Mesenchymal stem cell (in vitro differentiated cells and primary cell): Measurements from ENCODE around the gene SH3TC1.
A peak's percentile ranks its signal among the peaks of the same experiment; 100 is the strongest.

Experiments used
- DNase-seq: peaks from one replicate; pipeline ENCODE4 v3.0.0-alpha.2; 2013
- H2AFZ ChIP-seq: one replicate; pipeline ENCODE4 v1.6.1; 2013; ENCODE audit warnings: low read depth, mild to moderate bottlenecking, control low read depth, inconsistent platforms, low read length, moderate library complexity
- H2AK5ac ChIP-seq: 2 replicates; pipeline ENCODE4 v1.6.1; 2013; ENCODE audit warnings: low read length, moderate library complexity, mild to moderate bottlenecking, inconsistent platforms; ENCODE audit not compliant: severe bottlenecking
- H2BK120ac ChIP-seq: one replicate; pipeline ENCODE4 v1.6.1; 2013; ENCODE audit warnings: low read depth, mild to moderate bottlenecking, inconsistent platforms, low read length, moderate library complexity
- H2BK12ac ChIP-seq, 2 experiments: one replicate each; pipeline ENCODE4 v1.6.1; 2013; ENCODE audit warnings: inconsistent platforms in 2 of 2, low read length in 2 of 2, mild to moderate bottlenecking in 2 of 2, moderate library complexity in 2 of 2, control low read depth in 1 of 2
- H2BK15ac ChIP-seq: one replicate; pipeline ENCODE4 v1.6.1; 2013; ENCODE audit warnings: mild to moderate bottlenecking, low read depth, inconsistent platforms; ENCODE audit not compliant: poor library complexity, severe bottlenecking
- H2BK5ac ChIP-seq: 2 replicates; pipeline ENCODE4 v1.6.1; 2013; ENCODE audit warnings: low read depth, mild to moderate bottlenecking, low read length, control low read depth, inconsistent platforms; ENCODE audit not compliant: poor library complexity, severe bottlenecking
- H3K14ac ChIP-seq, 2 experiments: one replicate each; pipeline ENCODE4 v1.6.1; 2013; ENCODE audit warnings: inconsistent platforms in 2 of 2, low read length in 2 of 2, control low read depth in 1 of 2, mild to moderate bottlenecking in 1 of 2, moderate library complexity in 1 of 2
- H3K18ac ChIP-seq, 2 experiments: one replicate each; pipeline ENCODE4 v1.6.1; 2013; ENCODE audit warnings: inconsistent platforms in 2 of 2, low read length in 2 of 2, control low read depth in 1 of 2, low read depth in 1 of 2, mild to moderate bottlenecking in 1 of 2
- H3K23ac ChIP-seq, 2 experiments: one replicate each; pipeline ENCODE4 v1.6.1; 2013; ENCODE audit warnings: inconsistent platforms in 2 of 2, low read length in 2 of 2, mild to moderate bottlenecking in 2 of 2, moderate library complexity in 2 of 2, control low read depth in 1 of 2
- H3K27ac ChIP-seq: 2 replicates; pipeline ENCODE4 v1.5.1; 2013; ENCODE audit warnings: mild to moderate bottlenecking, moderate library complexity, low read length, control low read depth, inconsistent platforms; ENCODE audit not compliant: poor library complexity, severe bottlenecking
- H3K27me3 ChIP-seq, 2 experiments: 2 replicates each; pipeline versions ENCODE4 v1.6.1 to v1.7.0; 2013; ENCODE audit warnings: low read length in 2 of 2, mild to moderate bottlenecking in 2 of 2, moderate library complexity in 2 of 2, control low read depth in 1 of 2, inconsistent platforms in 1 of 2; ENCODE audit not compliant: control insufficient read depth in 1 of 2, insufficient read depth in 1 of 2
- H3K36me3 ChIP-seq, 2 experiments: 2 replicates each; pipeline versions ENCODE4 v1.6.1 to v1.7.0; 2013; ENCODE audit warnings: low read length in 2 of 2, control low read depth in 1 of 2, inconsistent platforms in 1 of 2, low read depth in 1 of 2, mild to moderate bottlenecking in 1 of 2; ENCODE audit not compliant: insufficient read depth in 2 of 2, control insufficient read depth in 1 of 2
- H3K4ac ChIP-seq, 2 experiments: one replicate each; pipeline ENCODE4 v1.6.1; 2013; ENCODE audit warnings: inconsistent platforms in 2 of 2, low read length in 2 of 2, mild to moderate bottlenecking in 2 of 2, moderate library complexity in 2 of 2, control low read depth in 1 of 2, low read depth in 1 of 2
- H3K4me1 ChIP-seq: 2 replicates; pipeline ENCODE4 v1.6.1; 2013; ENCODE audit warnings: low read depth, low read length, control low read depth; ENCODE audit not compliant: control insufficient read depth, insufficient read depth
- H3K4me2 ChIP-seq: 2 replicates; pipeline ENCODE4 v1.6.1; 2013; ENCODE audit warnings: low read length, mild to moderate bottlenecking, inconsistent platforms; ENCODE audit not compliant: poor library complexity, severe bottlenecking
- H3K4me3 ChIP-seq, 2 experiments: 2 replicates each; pipeline versions ENCODE4 v1.5.1 to v1.7.0; 2013; ENCODE audit warnings: low read length in 2 of 2, mild to moderate bottlenecking in 2 of 2, control low read depth in 1 of 2, low read depth in 1 of 2; ENCODE audit not compliant: insufficient read depth in 1 of 2
- H3K79me1 ChIP-seq: replicated peaks from 2 replicates; pipeline ENCODE4 v1.6.1; 2013; ENCODE audit warnings: mild to moderate bottlenecking, control low read depth, low read length, inconsistent platforms; ENCODE audit not compliant: poor library complexity, severe bottlenecking
- H3K9ac ChIP-seq: 2 replicates; pipeline ENCODE4 v1.7.0; 2013; ENCODE audit warnings: mild to moderate bottlenecking, low read length, moderate library complexity
- H3K9me3 ChIP-seq: 2 replicates; pipeline ENCODE4 v1.7.0; 2013; ENCODE audit warnings: mild to moderate bottlenecking, low read length; ENCODE audit not compliant: control insufficient read depth
- H4K8ac ChIP-seq: one replicate; pipeline ENCODE4 v1.6.1; 2013; ENCODE audit warnings: inconsistent platforms, mild to moderate bottlenecking, low read length, moderate library complexity
- H4K91ac ChIP-seq: one replicate; pipeline ENCODE4 v1.6.1; 2013; ENCODE audit warnings: mild to moderate bottlenecking, low read length, inconsistent platforms
- WGBS: methylation state at CpG from one replicate; pipeline ENCODE4 v1.1.7; 2013; ENCODE audit warnings: mixed read lengths; 5-methylcytosine and 5-hydroxymethylcytosine counted together

The SH3TC1 gene

GRCh38 chr4:8270912-8271815 is 72.1 kb downstream of the SH3TC1 start:
- DNase-seq = peak; percentile 64
- Histone ChIP-seq H3K9ac (peak overlapping the region; percentile 71), H2BK12ac (peak overlapping the region in 1 of 2 experiments; percentile 26), H3K14ac (peak overlapping the region in 1 of 2 experiments; percentile 44), H3K27me3 (peaks cover 14 to 26% of the 10 kb centered on the region in 2 experiments), H3K23ac (peak overlapping the region in 1 of 2 experiments; percentile 30), H2AK5ac (no peak overlapping the region), H3K4ac (peak overlapping the region in 1 of 2 experiments; percentile 22), H3K4me1 (peaks cover 25% of the 10 kb centered on the region), H3K9me3 (no peaks in the 10 kb centered on the region), H3K36me3 (no peaks in the 10 kb centered on the region), H3K18ac (peak overlapping the region in 1 of 2 experiments; percentile 49), H3K4me2 (no peak overlapping the region), H2AFZ (no peak overlapping the region), H3K27ac (no peak overlapping the region), H2BK5ac (no peak overlapping the region), H4K91ac (no peak overlapping the region), H2BK120ac (no peak overlapping the region), H2BK15ac (no peak overlapping the region), H3K4me3 (peak overlapping the region in 1 of 2 experiments; percentile 79), H3K79me1 (no peaks in the 10 kb centered on the region), H4K8ac (no peak overlapping the region)
- 86% methylated on average over 22 of the region's 27 CpGs for WGBS

GRCh38 chr4:8271821-8272220 is 72.7 kb downstream of the SH3TC1 start:
- Histone ChIP-seq H3K36me3 (no peaks in the 10 kb centered on the region), H3K18ac (peak overlapping the region in 1 of 2 experiments; percentile 93), H3K23ac (no peak overlapping the region), H2AFZ (no peak overlapping the region), H3K9me3 (no peaks in the 10 kb centered on the region), H3K4me2 (no peak overlapping the region), H2AK5ac (no peak overlapping the region), H3K14ac (peak overlapping the region in 1 of 2 experiments; percentile 44), H3K4me3 (peak overlapping the region in 1 of 2 experiments; percentile 79), H2BK120ac (no peak overlapping the region), H2BK5ac (no peak overlapping the region), H3K27me3 (peaks cover 14 to 26% of the 10 kb centered on the region in 2 experiments), H3K4me1 (peaks cover 29% of the 10 kb centered on the region), H3K4ac (peak overlapping the region in 1 of 2 experiments; percentile 22), H3K27ac (no peak overlapping the region), H4K8ac (no peak overlapping the region), H2BK15ac (no peak overlapping the region), H4K91ac (peak overlapping the region; percentile 23), H3K79me1 (no peaks in the 10 kb centered on the region), H2BK12ac (peak overlapping the region; percentile 23 to 26), H3K9ac (peak overlapping the region; percentile 30)
- 98% methylated on average over 10 of the region's 10 CpGs for WGBS
- no peak for DNase-seq

GRCh38 chr4:8272472-8273428 is 73.7 kb downstream of the SH3TC1 start:
- Histone ChIP-seq H3K4me2 (no peak overlapping the region), H2BK15ac (peak overlapping the region; percentile 78), H3K4ac (peak overlapping the region; percentile 60 to 90), H3K27me3 (peaks cover 14 to 26% of the 10 kb centered on the region in 2 experiments), H3K4me3 (no peak overlapping the region), H4K8ac (peak overlapping the region; percentile 87), H3K27ac (no peak overlapping the region), H2BK120ac (peak overlapping the region; percentile 74), H3K4me1 (peaks cover 34% of the 10 kb centered on the region), H2AFZ (peak overlapping the region; percentile 37), H3K9ac (peak overlapping the region; percentile 30), H4K91ac (peak overlapping the region; percentile 30), H3K14ac (peak overlapping the region in 1 of 2 experiments; percentile 78), H3K23ac (no peak overlapping the region), H2BK12ac (peak overlapping the region; percentile 14 to 97), H2BK5ac (no peak overlapping the region), H3K18ac (peak overlapping the region; percentile 75 to 93), H2AK5ac (no peak overlapping the region), H3K9me3 (no peaks in the 10 kb centered on the region), H3K36me3 (no peaks in the 10 kb centered on the region), H3K79me1 (no peaks in the 10 kb centered on the region)
- 63% methylated on average over 28 of the region's 30 CpGs for WGBS
- peak; percentile 78 for DNase-seq
